HepG2 (cell line): Measurements from ENCODE around the gene TNK1. TPM values are rescaled to one million over a fixed set of nuclear protein-coding genes. Genes with fewer than 3 reads are reported as not detected.

Source experiments
- CBX1 ChIP-seq: IDR thresholded peaks from one replicate; pipeline ENCODE4 v1.6.1; 2016; ENCODE audit warnings: antibody characterized with exemption, low read depth
- CCAR2 ChIP-seq: fragments of 200-400 bp; formaldehyde crosslinking; optimal IDR thresholded peaks from 2 replicates; pipeline ENCODE3; 2018; ENCODE audit warnings: low read depth, mild to moderate bottlenecking, low read length, moderate library complexity
- FOXA3 ChIP-seq: IDR thresholded peaks from 2 replicates; pipeline ENCODE4 v1.6.1; 2016; ENCODE audit warnings: missing genetic modification reagents, missing compliant biosample characterization
- KDM3A ChIP-seq: IDR thresholded peaks from 2 replicates; pipeline ENCODE4 v1.6.1; 2018; ENCODE audit warnings: low read depth, missing compliant biosample characterization
- MXI1 ChIP-seq: IDR thresholded peaks from 3 replicates; pipeline ENCODE4 v1.6.1; 2012; ENCODE audit warnings: low read depth, low read length, inconsistent platforms, borderline replicate concordance
- NFKBIZ ChIP-seq: IDR thresholded peaks from 2 replicates; pipeline ENCODE4 v1.6.1; 2018; ENCODE audit warnings: missing genetic modification reagents, missing compliant biosample characterization
- RARA ChIP-seq: IDR thresholded peaks from 2 replicates; pipeline ENCODE4 v1.6.1; 2016; ENCODE audit warnings: missing genetic modification reagents, missing compliant biosample characterization
- RARG ChIP-seq: sonication (generic); formaldehyde crosslinking; IDR thresholded peaks from 2 replicates; pipeline ENCODE4 v1.4.0; 2020; ENCODE audit warnings: low read depth, mild to moderate bottlenecking, missing genetic modification reagents
- SNAPC2 ChIP-seq: sonication (generic); formaldehyde crosslinking; IDR thresholded peaks from 2 replicates; pipeline ENCODE4 v1.8.1; 2022; ENCODE audit warnings: mild to moderate bottlenecking, missing genetic modification reagents
- SOX5 ChIP-seq: IDR thresholded peaks from 2 replicates; pipeline ENCODE4 v1.6.1; 2016; ENCODE audit warnings: borderline replicate concordance
- ZBTB1 ChIP-seq: sonication (generic); formaldehyde crosslinking; IDR thresholded peaks from 2 replicates; pipeline ENCODE4 v1.4.0; 2020; ENCODE audit warnings: missing genetic modification reagents, borderline replicate concordance
- ZNF333 ChIP-seq: sonication (generic); formaldehyde crosslinking; IDR thresholded peaks from 2 replicates; pipeline ENCODE4 v1.4.0; 2020; ENCODE audit warnings: mild to moderate bottlenecking, missing genetic modification reagents, borderline replicate concordance
- ZNF460 ChIP-seq: sonication (generic); formaldehyde crosslinking; IDR thresholded peaks from 2 replicates; pipeline ENCODE4 v1.5.1; 2020; ENCODE audit warnings: missing genetic modification reagents, mild to moderate bottlenecking, borderline replicate concordance
- ZNF546 ChIP-seq: sonication (generic); formaldehyde crosslinking; conservative IDR thresholded peaks from 2 replicates; pipeline ENCODE4 v1.8.1; 2023; ENCODE audit warnings: mild to moderate bottlenecking, missing genetic modification reagents
- ZNF616 ChIP-seq: sonication (generic); formaldehyde crosslinking; IDR thresholded peaks from 2 replicates; pipeline ENCODE4 v1.5.0; 2020; ENCODE audit warnings: low read depth, mild to moderate bottlenecking, missing genetic modification reagents
- ZNF75D ChIP-seq: sonication (generic); formaldehyde crosslinking; IDR thresholded peaks from 2 replicates; pipeline ENCODE4 v1.8.1; 2023; ENCODE audit warnings: missing genetic modification reagents, mild to moderate bottlenecking, borderline replicate concordance
- polyA plus RNA-seq, 8 experiments: library from polyadenylated mRNA; depleted of rRNA in 3 of 8; stranded (reverse) in 7 of 8; unstranded in 1 of 8; fragments of >200 nt; fragmentation: Illumina TruSeq in 4 of 8; extraction: Trizol in 4 of 8; gene quantifications; 2 replicates each; pipeline versions ENCODE4 v1.2.1 to v1.2.3, GENCODE V29; 2011 to 2016; ENCODE audit warnings: low read depth in 4 of 8, missing spikeins in 1 of 8, mixed read lengths in 1 of 8; ENCODE audit not compliant: insufficient read depth in 1 of 8
- total RNA-seq, 5 experiments: library from RNA; depleted of rRNA; stranded (reverse); fragments of >200 nt; fragmentation: Illumina TruSeq; extraction: Trizol; gene quantifications; 2 replicates each; pipeline ENCODE4 v1.2.3, GENCODE V29; 2016; ENCODE audit warnings: low read depth in 1 of 5
- TF ChIP-seq, protein P1 (sequence below): sonication (generic); formaldehyde crosslinking; conservative IDR thresholded peaks from 2 replicates; pipeline ENCODE4 v1.4.0; 2020; ENCODE audit warnings: missing genetic modification reagents
- TF ChIP-seq, protein P2 (sequence below): sonication (generic); formaldehyde crosslinking; IDR thresholded peaks from 2 replicates; pipeline ENCODE4 v1.4.0; 2020; ENCODE audit warnings: missing genetic modification reagents
- TF ChIP-seq, protein P3 (sequence below): sonication (generic); formaldehyde crosslinking; IDR thresholded peaks from 2 replicates; pipeline ENCODE4 v1.9.0; 2022; ENCODE audit warnings: low read depth, missing genetic modification reagents
- TF ChIP-seq, protein P4 (sequence below): sonication (generic); formaldehyde crosslinking; IDR thresholded peaks from 2 replicates; pipeline ENCODE4 v1.4.0; 2020; ENCODE audit warnings: low read depth, mild to moderate bottlenecking, missing genetic modification reagents
- TF ChIP-seq, protein P5 (sequence below): sonication (generic); formaldehyde crosslinking; IDR thresholded peaks from 2 replicates; pipeline ENCODE4 v1.5.0; 2020; ENCODE audit warnings: mild to moderate bottlenecking, missing genetic modification reagents
- TF ChIP-seq, protein P6 (sequence below): IDR thresholded peaks from 2 replicates; pipeline ENCODE4 v1.6.1; 2016; ENCODE audit warnings: mild to moderate bottlenecking, missing biosample characterization, missing genetic modification reagents
- TF ChIP-seq, protein P7 (sequence below): sonication (generic); formaldehyde crosslinking; IDR thresholded peaks from 2 replicates; pipeline ENCODE4 v1.4.0; 2020; ENCODE audit warnings: missing genetic modification reagents

TNK1 gene
- total and polyA plus RNA-seq, 2 of the 13 experiments (the other 11 are each of a cell fraction or from before 2014, with no cell fraction given) = 2.0 to 3.5 TPM

DNA sequence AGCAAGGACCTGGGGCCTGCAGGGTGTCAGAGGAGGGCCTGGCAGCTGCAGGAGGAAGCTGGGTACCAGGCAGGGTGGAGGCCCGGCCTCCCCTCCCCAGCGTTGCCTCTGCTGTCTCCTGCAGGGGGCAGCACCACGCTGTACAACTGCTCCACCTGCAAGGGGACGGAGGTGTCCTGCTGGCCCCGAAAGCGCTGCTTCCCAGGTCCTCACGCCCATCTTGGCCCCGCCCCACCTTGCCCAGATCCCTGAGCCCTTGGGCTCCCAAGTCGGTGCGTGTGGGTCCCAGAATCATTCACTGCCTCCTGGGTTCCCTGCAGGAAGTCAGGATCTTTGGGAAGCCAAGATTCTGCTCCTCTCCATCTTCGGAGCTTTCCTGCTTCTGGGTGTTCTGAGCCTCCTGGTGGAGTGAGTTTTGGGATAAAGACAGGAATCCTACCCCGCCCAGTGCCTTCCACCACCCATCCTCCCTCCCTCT lies 24.8 kb upstream of the TNK1 start (continued):
- TF ChIP-seq, protein P1, sequence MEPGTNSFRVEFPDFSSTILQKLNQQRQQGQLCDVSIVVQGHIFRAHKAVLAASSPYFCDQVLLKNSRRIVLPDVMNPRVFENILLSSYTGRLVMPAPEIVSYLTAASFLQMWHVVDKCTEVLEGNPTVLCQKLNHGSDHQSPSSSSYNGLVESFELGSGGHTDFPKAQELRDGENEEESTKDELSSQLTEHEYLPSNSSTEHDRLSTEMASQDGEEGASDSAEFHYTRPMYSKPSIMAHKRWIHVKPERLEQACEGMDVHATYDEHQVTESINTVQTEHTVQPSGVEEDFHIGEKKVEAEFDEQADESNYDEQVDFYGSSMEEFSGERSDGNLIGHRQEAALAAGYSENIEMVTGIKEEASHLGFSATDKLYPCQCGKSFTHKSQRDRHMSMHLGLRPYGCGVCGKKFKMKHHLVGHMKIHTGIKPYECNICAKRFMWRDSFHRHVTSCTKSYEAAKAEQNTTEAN = no peak
- no peak for TF ChIP-seq ZBTB1 (CRISPR knock-in tag)
- no peak for TF ChIP-seq RARG
- no peak for TF ChIP-seq CCAR2
- TF ChIP-seq, protein P2, sequence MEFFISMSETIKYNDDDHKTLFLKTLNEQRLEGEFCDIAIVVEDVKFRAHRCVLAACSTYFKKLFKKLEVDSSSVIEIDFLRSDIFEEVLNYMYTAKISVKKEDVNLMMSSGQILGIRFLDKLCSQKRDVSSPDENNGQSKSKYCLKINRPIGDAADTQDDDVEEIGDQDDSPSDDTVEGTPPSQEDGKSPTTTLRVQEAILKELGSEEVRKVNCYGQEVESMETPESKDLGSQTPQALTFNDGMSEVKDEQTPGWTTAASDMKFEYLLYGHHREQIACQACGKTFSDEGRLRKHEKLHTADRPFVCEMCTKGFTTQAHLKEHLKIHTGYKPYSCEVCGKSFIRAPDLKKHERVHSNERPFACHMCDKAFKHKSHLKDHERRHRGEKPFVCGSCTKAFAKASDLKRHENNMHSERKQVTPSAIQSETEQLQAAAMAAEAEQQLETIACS (CRISPR knock-in tag) = no peak
- TF ChIP-seq, protein P3, sequence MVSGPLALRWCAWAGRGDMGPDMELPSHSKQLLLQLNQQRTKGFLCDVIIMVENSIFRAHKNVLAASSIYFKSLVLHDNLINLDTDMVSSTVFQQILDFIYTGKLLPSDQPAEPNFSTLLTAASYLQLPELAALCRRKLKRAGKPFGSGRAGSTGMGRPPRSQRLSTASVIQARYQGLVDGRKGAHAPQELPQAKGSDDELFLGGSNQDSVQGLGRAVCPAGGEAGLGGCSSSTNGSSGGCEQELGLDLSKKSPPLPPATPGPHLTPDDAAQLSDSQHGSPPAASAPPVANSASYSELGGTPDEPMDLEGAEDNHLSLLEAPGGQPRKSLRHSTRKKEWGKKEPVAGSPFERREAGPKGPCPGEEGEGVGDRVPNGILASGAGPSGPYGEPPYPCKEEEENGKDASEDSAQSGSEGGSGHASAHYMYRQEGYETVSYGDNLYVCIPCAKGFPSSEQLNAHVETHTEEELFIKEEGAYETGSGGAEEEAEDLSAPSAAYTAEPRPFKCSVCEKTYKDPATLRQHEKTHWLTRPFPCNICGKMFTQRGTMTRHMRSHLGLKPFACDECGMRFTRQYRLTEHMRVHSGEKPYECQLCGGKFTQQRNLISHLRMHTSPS (CRISPR knock-in tag) = no peak
- TF ChIP-seq, protein P4, sequence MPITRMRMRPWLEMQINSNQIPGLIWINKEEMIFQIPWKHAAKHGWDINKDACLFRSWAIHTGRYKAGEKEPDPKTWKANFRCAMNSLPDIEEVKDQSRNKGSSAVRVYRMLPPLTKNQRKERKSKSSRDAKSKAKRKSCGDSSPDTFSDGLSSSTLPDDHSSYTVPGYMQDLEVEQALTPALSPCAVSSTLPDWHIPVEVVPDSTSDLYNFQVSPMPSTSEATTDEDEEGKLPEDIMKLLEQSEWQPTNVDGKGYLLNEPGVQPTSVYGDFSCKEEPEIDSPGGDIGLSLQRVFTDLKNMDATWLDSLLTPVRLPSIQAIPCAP = no peak
- TF ChIP-seq, protein P5, sequence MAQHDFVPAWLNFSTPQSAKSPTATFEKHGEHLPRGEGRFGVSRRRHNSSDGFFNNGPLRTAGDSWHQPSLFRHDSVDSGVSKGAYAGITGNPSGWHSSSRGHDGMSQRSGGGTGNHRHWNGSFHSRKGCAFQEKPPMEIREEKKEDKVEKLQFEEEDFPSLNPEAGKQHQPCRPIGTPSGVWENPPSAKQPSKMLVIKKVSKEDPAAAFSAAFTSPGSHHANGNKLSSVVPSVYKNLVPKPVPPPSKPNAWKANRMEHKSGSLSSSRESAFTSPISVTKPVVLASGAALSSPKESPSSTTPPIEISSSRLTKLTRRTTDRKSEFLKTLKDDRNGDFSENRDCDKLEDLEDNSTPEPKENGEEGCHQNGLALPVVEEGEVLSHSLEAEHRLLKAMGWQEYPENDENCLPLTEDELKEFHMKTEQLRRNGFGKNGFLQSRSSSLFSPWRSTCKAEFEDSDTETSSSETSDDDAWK (CRISPR knock-in tag) = no peak
- TF ChIP-seq KDM3A (CRISPR knock-in tag) = 0 out of 2 replicates have a peak, but pooled peaks have one; percentile 41
- no peak for TF ChIP-seq ZNF460
- TF ChIP-seq ZNF616 (CRISPR knock-in tag) = no peak
- no peak for TF ChIP-seq SOX5 (CRISPR knock-in tag)
- no peak for TF ChIP-seq NFKBIZ (CRISPR knock-in tag)
- TF ChIP-seq, protein P6, sequence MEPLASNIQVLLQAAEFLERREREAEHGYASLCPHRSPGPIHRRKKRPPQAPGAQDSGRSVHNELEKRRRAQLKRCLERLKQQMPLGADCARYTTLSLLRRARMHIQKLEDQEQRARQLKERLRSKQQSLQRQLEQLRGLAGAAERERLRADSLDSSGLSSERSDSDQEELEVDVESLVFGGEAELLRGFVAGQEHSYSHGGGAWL (CRISPR knock-in tag) = no peak
- TF ChIP-seq SNAPC2 = no peak
- no peak for TF ChIP-seq ZNF75D
- TF ChIP-seq MXI1 = peak; percentile 53; the same call in 1 of the 3 replicates
- TF ChIP-seq, protein P7, sequence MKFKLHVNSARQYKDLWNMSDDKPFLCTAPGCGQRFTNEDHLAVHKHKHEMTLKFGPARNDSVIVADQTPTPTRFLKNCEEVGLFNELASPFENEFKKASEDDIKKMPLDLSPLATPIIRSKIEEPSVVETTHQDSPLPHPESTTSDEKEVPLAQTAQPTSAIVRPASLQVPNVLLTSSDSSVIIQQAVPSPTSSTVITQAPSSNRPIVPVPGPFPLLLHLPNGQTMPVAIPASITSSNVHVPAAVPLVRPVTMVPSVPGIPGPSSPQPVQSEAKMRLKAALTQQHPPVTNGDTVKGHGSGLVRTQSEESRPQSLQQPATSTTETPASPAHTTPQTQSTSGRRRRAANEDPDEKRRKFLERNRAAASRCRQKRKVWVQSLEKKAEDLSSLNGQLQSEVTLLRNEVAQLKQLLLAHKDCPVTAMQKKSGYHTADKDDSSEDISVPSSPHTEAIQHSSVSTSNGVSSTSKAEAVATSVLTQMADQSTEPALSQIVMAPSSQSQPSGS = no peak
- TF ChIP-seq CBX1 = peak; percentile 74
- no peak for TF ChIP-seq RARA (CRISPR knock-in tag)
- TF ChIP-seq ZNF333 (CRISPR knock-in tag) = no peak
- 0 out of 2 replicates have a peak, but pooled peaks have one; percentile 16 for TF ChIP-seq FOXA3 (CRISPR knock-in tag)
- TF ChIP-seq ZNF546 = no peak
